SW 1271 (cell line): Measurements from ENCODE around the gene ACACA.

ENCODE experiments used
- DNase-seq, 2 experiments: peaks; one replicate each; lab custom pipeline; 2025; lab: John Stamatoyannopoulos, UW

The ACACA gene

DNA sequence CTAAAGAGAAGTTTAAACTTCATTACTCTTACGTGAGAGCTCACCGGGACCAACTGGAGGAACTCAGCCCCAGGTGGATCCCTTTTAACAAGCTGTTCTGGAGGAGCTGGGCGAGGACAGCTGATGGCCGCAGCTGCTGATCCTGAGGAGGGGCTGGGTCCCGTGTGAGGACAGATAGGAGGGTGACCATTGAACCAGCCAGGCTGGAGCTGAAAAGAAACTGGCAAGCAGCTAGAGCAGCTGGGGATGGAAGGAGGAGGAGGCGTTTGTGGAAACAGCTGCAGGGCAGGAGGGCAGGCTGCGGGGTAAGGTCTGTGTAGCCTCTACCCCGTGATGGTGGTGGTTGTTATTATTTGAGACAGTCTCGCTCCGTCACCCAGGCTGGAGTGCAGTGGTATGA lies 338.4 kb downstream of the ACACA start:
- DNase-seq, result no peak

DNA sequence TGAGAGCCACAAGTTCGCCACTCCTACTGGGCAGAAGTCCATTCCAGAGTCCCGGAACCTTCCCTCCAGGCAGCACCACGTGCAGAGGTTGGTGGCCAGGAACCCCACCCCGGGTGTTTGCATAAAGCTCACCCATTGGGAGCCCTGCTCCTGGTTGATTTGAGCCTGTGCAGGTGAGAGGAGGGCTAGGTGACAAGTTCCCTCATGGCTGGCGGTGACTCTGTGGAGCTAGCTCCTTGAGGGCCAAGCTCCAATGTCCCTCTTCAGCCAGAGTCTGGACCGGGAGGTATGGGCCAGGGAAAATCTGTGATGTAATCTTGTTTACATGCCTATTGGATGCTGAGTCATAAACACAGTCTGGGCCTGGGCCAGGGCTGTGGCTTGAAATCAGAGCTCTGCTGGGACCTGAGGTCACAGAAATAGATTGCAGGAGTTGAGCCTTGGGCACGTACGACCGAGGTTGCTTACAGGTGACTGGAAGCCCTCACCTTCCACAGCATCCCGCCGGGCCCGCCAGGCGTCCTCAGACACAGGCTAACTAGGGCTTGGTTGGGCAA lies 339.0 kb downstream of the ACACA start:
- peak in 1 of 2 experiments; percentile 24 for DNase-seq

GRCh38 chr17:37066322-37067255 lies 340.0 kb downstream of the ACACA start:
- DNase-seq, result no peak

- DNase-seq, result no peak
Observed at GRCh38 chr17:37065486-37066321, 340.9 kb downstream of the ACACA start.

DNA sequence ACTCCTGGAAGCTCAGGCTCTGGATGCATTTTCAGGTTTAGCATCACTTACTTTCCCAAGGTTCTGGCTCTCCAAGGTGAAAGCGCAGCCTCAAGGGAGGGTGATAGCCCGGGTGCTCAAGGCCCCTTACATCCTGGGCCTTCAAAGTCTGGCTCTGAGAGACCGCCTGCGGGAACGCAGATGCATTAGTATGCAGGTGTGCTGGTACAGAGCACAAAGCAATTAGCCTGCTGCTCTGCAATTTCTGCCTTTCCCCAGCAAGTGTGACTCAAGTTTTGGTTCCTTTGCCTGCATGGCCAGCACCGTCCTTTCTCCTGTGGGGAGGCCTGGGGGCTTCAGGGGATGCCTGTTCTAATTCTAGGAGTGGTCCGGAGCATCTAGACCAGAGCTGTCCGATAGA lies 341.7 kb downstream of the ACACA start:
- DNase-seq, result no peak

- no peak for DNase-seq
Observed at GRCh38 chr17:37064206-37064605, 342.4 kb downstream of the ACACA start.

GRCh38 chr17:37062021-37062420 lies 344.6 kb downstream of the ACACA start:
- DNase-seq, result no peak

GRCh38 chr17:37060928-37061327 lies 345.7 kb downstream of the ACACA start:
- no peak for DNase-seq

- DNase-seq, result no peak
Observed at GRCh38 chr17:37060094-37060493, 346.5 kb downstream of the ACACA start.

GRCh38 chr17:37059493-37059892 lies 347.1 kb downstream of the ACACA start:
- DNase-seq, result no peak

DNA sequence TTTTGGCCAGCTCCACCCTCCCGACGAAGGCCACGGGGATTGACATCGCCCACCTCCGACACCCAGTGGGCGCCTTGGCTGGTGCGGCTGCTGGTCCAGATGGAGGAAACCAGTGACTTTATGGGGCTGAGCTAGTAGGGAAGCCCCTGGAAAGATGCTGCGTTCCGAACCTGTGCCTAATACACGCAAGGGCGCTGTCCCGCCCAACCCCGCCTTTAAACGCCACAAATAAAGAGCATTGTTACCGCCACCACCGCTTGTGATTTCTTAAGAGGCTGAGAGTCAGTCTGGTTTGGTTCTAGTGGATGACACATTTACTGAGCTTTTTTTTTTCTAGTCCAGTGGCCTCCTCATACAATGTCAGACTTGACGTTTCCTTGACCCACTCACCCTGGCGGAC lies 350.0 kb downstream of the ACACA start:
- no peak for DNase-seq

DNA sequence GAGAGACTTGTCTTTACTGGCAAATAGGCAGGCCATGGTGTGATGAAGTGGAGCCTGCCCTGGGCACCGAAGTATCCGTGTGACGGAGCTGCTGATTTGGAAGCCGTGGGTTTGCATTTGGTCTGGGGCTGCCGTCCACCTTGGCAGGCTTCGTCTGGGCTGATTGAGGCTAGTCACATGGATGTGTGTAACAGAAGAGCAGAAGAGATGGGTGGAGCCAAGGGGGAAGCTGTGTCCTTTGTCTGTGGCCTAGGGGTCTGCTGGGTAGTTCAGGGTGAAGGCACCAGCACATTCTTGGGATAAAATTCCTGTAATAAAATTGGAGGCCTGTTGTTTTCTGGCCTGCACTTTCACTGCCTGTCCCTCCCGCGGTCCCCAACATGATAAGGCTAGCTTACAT lies 351.7 kb downstream of the ACACA start:
- no peak for DNase-seq

- no peak for DNase-seq
Observed at GRCh38 chr17:37052450-37052849, 354.2 kb downstream of the ACACA start.

DNA sequence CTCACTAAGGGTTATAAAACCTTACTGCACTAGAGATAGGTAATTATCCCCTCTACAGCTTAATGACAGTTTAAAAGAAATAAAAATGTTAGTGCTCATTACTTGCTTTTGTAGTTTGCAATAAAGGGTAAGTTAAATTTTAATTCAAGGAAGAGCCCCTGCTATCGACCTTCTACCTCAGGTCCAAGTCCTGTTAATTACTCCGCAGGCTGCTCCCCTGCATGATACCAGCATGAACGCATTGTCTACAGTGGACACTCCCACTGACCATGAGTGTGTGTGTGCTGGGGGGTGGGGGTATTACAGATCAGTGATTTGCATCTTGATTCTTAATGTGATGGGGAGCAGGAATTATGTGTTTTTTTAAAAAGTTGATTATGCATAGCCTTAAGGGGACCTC lies 354.8 kb downstream of the ACACA start:
- DNase-seq, result no peak

DNA sequence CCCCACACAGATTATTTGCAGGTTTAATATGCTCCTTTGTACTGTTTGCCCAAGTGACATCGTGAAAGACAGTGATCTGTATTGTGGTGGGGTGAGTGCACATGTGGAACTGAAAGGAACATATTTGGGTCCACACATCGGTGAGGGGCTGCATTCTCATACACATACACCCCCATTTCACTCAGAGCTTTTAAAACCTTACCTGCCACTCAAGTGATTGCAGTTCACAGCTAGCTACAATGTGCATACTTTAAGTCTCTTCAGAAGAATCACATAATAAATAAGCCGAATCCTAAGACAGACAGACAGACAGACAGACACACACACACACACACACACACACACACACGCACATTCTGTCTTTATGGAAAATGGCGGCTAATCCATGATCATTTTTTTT lies 355.3 kb downstream of the ACACA start:
- no peak for DNase-seq

- DNase-seq, result no peak
Observed at GRCh38 chr17:37050920-37051319, 355.7 kb downstream of the ACACA start.

DNA sequence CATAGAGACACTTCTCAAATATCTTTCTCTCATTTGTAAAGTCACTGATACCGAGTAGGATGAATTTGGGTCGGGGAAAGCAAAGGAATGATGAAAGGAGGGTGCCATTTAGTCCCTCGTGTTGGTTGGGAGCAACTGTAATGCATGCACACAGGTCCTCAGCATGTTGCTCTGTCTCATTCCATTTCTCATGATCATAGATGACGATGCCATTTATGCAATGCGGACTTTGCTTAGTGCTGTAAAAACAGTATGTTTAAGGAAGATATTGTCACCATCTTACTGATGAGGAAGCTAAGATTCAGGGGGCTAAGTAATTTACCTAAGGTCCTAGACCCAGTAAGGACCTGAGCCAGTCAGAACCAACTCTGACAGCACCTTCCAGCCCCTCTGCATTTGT lies 357.8 kb downstream of the ACACA start:
- DNase-seq, result no peak

DNA sequence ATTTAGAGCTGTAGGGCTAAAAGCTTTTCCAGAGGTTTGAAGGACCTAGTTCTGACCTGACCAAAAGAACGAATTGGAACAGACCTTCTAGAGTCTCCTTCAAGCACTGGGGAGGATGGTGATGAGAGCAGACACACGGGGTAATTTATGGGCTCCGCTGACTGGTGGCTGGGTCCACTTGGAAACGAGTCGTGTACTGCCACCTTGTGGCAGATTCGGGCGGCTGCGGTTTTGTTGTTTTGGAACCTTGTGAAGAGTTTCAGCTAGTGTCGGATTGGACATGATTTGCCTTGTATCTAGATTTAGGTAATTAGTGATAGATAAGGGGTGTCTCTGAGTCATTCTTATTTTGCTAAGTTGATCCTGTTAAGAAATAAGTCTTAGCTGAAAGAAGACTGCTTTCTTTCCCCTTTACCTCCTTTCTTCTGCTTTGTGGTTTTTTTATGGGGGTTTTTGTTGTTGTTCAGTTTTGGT lies 359.0 kb downstream of the ACACA start:
- DNase-seq, result peak; percentile 27 to 56

DNA sequence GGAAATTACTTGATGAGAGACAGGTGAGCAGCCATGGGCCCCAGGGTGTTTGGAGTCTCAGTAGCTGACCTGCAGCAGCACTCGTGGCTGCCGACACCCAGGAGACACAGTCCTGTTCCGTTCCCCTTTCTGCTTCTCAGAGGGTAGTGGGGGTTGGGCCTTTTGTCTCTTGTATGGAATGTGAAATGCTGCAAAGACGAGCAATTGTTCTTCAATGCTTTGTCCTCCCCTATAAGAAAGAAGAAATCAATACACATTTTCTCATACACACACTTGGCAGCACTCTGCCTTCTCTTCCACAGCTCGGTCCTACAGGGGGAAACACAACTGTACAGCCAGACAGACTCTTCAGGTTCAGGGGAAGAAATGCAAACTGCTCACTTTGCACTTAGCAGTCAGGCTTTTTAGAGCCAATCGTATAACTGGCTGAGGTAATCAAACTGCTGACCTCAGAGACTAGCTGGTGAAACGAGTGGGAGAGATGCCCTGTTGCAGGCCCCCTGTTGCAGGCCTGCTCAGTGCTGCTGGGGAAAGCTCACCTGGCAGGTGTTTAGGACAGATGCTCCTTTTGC lies 361.2 kb downstream of the ACACA start:
- no peak for DNase-seq

- DNase-seq, result no peak
Observed at GRCh38 chr17:37043201-37043600, 363.4 kb downstream of the ACACA start.

DNA sequence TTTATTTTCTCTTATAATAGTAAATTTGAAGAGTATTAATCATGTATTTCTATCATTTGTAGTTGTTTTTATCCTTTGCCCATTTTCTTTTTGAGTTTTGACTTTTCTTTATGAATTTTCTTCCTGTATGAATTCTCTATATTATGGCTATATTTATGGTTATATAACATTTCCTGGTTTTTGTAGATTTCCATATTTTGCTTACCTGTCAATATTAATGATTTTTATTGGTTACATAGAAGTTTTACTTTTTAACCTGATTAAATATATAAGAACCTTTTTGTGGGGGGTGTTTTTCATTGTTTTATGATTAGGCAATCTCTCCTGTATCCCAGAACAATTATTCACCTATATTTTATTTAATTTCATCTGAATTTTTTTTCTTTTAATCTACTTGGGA lies 364.7 kb downstream of the ACACA start:
- no peak for DNase-seq

GRCh38 chr17:37039269-37039668 lies 367.4 kb downstream of the ACACA start:
- DNase-seq, result no peak
